Progenitor cell of endocrine pancreas (in vitro differentiated cells): ENCODE measurements around the gene CSF3R. TPM values are rescaled to one million over a fixed set of nuclear protein-coding genes. Genes with fewer than 3 reads are reported as not detected.

ENCODE experiments used
- DNase-seq: peaks from one replicate; pipeline ENCODE4 v3.0.0; 2021; ENCODE audit warnings: low spot score; ENCODE audit not compliant: unreplicated experiment
- H3K27ac Mint-ChIP-seq: 2 replicates; pipeline ENCODE4 v1.8.0; 2021; ENCODE audit warnings: mild to moderate bottlenecking, moderate library complexity, mixed read lengths
- H3K27me3 Mint-ChIP-seq: 2 replicates; pipeline ENCODE4 v1.8.0; 2021; ENCODE audit warnings: mixed read lengths
- H3K36me3 Mint-ChIP-seq: 2 replicates; pipeline ENCODE4 v1.8.0; 2022; ENCODE audit warnings: mixed read lengths; ENCODE audit not compliant: insufficient read depth
- H3K4me1 Mint-ChIP-seq: 2 replicates; pipeline ENCODE4 v1.8.0; 2021; ENCODE audit warnings: low read depth, mixed read lengths
- H3K4me3 Mint-ChIP-seq: 2 replicates; pipeline ENCODE4 v1.8.0; 2021; ENCODE audit warnings: low read depth, mild to moderate bottlenecking, moderate library complexity, mixed read lengths
- H3K9me3 Mint-ChIP-seq: 2 replicates; pipeline ENCODE4 v1.8.0; 2021; ENCODE audit warnings: low read depth, mixed read lengths
- CTCF ChIP-seq: fragments of 200-600 bp; sonication (generic); IDR thresholded peaks from one replicate; pipeline ENCODE4 v1.5.0; 2021; ENCODE audit warnings: antibody characterized with exemption, mild to moderate bottlenecking; ENCODE audit not compliant: unreplicated experiment
- total RNA-seq: library from RNA; stranded (reverse); gene quantifications from 2 replicates; pipeline ENCODE4 v1.2.1, GENCODE V29; 2021

The CSF3R gene
- total RNA-seq, 1 donor from 2014 or later, result 5.5 TPM

GRCh38 chr1:36453051-36453450 lies 29.7 kb downstream of the CSF3R start:
- Mint-ChIP-seq H3K9me3 (no peaks in the 10 kb centered on the region), H3K27ac (no peak overlapping the region), H3K27me3 (no peaks in the 10 kb centered on the region), H3K36me3 (peaks cover 9% of the 10 kb centered on the region), H3K4me1 (peaks cover 12% of the 10 kb centered on the region), H3K4me3 (no peak overlapping the region)
- no peak for DNase-seq
- no peak for TF ChIP-seq CTCF

DNA sequence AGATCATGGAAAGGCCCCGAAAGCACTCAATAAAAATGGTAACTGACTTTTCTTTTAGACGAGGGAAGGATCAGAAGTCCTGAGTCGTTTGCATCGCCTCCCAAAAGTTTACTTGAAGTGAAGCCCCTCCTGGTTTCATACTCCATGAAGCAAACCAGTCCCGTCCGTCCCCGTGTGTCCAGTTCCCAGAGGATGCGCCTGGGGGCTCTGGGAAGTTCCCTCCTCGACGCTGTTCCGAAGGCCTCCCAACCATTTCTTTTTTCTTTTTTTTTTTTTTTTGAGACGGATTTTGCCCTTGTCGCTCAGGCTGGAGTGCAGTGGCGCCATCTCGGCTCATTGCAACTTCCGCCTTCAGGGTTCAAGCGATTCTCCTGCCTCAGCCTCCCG lies 31.8 kb downstream of the CSF3R start:
- Mint-ChIP-seq H3K9me3 (no peaks in the 10 kb centered on the region), H3K4me1 (peaks cover 12% of the 10 kb centered on the region), H3K4me3 (peak overlapping the region; percentile 95), H3K27me3 (no peaks in the 10 kb centered on the region), H3K36me3 (peaks cover 4% of the 10 kb centered on the region), H3K27ac (peak overlapping the region; percentile 95)
- TF ChIP-seq CTCF, result no peak
- DNase-seq, result no peak

GRCh38 chr1:36450270-36450918 lies 32.3 kb downstream of the CSF3R start, which contains the start of gene OSCP1:
OSCP1 (minus strand) TSS chr1:36450451; CDS start chr1:36450369, 82 bp downstream.
- no peaks in the 10 kb centered on the region for H3K27me3 Mint-ChIP-seq
- peak within 1 kb of the TSS; percentile 95 for H3K4me3 Mint-ChIP-seq
- peaks cover 4% of the 10 kb centered on the region for H3K36me3 Mint-ChIP-seq
- DNase-seq, result peak; percentile 85
- peak within 1 kb of the TSS; percentile 95 for H3K27ac Mint-ChIP-seq
- H3K9me3 Mint-ChIP-seq, result no peaks in the 10 kb centered on the region
- peaks cover 12% of the 10 kb centered on the region for H3K4me1 Mint-ChIP-seq
- no peak for TF ChIP-seq CTCF

DNA sequence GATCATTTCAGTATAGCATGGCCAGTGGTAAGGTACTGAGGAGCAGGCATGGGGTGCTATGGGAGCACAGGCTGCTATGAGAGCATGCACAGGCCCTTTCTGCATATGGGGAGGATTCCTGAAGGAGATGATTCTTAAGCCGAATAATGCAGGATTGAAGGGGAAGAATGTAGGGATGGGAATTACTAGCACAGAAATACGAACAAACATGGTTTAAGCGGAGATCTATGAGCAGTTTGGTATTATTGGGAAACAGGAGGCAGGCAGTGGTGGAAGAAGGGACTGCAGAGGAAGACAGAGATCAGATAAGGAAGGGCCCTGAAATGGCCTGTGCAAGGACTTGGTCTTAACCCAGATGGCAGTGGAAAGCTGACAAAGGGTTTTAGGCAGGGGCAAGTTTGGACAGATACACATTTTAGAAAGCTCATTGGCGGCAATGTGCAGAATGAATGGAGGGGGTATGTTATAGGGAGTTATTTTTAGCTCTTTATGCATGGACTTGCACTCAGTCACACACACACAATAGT lies 34.1 kb downstream of the CSF3R start:
- H3K36me3 Mint-ChIP-seq, result peaks cover 2% of the 10 kb centered on the region
- no peak for DNase-seq
- peak overlapping the region; percentile 69 for H3K27ac Mint-ChIP-seq
- peaks cover 12% of the 10 kb centered on the region for H3K4me1 Mint-ChIP-seq
- H3K27me3 Mint-ChIP-seq, result no peaks in the 10 kb centered on the region
- peak overlapping the region; percentile 95 for H3K4me3 Mint-ChIP-seq
- no peaks in the 10 kb centered on the region for H3K9me3 Mint-ChIP-seq
- TF ChIP-seq CTCF, result no peak

DNA sequence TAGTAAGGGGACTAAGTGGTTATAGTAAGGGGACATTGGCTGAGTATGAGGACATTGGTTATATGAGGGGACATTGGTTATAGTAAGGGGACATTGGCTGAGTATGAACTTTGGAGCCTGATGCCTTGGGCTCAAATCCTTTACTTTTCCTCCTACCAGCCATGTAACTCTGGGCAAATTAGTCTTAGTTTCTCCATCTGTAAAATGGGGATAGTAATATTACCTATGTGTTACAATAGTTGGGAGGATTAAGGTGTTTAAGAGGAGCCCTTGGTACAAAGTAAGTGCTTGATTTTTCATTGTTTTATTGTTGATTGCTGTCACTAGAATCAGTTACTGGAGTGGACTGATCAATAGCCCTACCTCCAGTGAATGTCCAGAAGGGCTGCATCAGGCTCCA lies 35.3 kb downstream of the CSF3R start:
- no peak overlapping the region for H3K4me3 Mint-ChIP-seq
- no peaks in the 10 kb centered on the region for H3K9me3 Mint-ChIP-seq
- no peak overlapping the region for H3K27ac Mint-ChIP-seq
- no peak for DNase-seq
- peaks cover 12% of the 10 kb centered on the region for H3K4me1 Mint-ChIP-seq
- peaks cover 2% of the 10 kb centered on the region for H3K36me3 Mint-ChIP-seq
- no peak for TF ChIP-seq CTCF
- no peaks in the 10 kb centered on the region for H3K27me3 Mint-ChIP-seq
